OCI-LY1 (cell line): ENCODE data around the gene KCNJ12.
"Not testable (repeated sequence)": the region's sequence is repeated elsewhere in the genome, so short reads cannot be mapped to it uniquely, and the experiment has no call there.

ENCODE experiments used
- EZH2 ChIP-seq: fragments of 200-600 bp; sonication (generic), shearing (Covaris generic); IDR thresholded peaks from 2 replicates; pipeline ENCODE4 v1.8.0; 2017; ENCODE audit warnings: borderline replicate concordance, mixed run types, mild to moderate bottlenecking, antibody characterized with exemption, low read length, moderate library complexity, mixed read lengths
- TF ChIP-seq, protein P1 (sequence below): fragments of 200-600 bp; sonication (generic), shearing (Covaris generic); IDR thresholded peaks from 2 replicates; pipeline ENCODE4 v1.5.1; 2017; ENCODE audit warnings: mild to moderate bottlenecking, antibody characterized with exemption, low read length, moderate library complexity, mixed read lengths

DNA sequence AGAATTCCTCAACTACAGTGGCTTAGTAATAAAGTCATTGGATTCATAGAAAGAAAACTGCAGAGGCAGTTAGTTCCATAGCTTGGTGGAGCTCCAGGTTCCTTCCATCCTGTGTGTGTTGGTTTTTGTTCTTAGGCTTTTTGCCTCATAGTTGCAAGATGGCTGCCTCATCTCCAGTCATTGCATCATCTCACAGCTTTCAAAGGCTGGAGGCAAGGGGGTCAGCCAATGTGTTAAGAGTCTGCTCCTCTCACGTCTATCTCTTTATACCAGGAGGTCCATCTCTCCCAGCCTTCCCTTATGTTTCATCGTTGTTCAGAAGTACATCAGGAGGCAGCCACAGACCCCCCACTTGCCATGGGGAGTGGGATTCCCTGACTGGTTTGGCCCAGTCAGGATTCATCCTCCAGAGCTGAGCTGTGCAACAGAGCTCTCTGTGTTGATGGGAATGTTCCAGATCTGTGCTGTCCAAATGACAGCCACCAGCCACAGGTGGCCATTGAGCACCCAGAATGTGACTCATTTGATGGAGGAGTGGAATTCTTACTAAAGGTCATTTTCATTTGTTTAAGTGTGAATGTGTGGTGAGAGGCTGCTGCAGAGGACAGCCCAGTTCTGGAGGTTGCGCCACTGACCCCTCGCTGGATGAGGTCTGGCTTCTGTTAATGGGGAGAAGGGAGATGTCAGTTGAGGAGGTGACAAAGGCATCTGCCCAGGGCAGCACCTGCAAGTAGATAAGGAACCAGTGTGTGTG lies 39.4 kb upstream of the KCNJ12 start:
- TF ChIP-seq, protein P1, sequence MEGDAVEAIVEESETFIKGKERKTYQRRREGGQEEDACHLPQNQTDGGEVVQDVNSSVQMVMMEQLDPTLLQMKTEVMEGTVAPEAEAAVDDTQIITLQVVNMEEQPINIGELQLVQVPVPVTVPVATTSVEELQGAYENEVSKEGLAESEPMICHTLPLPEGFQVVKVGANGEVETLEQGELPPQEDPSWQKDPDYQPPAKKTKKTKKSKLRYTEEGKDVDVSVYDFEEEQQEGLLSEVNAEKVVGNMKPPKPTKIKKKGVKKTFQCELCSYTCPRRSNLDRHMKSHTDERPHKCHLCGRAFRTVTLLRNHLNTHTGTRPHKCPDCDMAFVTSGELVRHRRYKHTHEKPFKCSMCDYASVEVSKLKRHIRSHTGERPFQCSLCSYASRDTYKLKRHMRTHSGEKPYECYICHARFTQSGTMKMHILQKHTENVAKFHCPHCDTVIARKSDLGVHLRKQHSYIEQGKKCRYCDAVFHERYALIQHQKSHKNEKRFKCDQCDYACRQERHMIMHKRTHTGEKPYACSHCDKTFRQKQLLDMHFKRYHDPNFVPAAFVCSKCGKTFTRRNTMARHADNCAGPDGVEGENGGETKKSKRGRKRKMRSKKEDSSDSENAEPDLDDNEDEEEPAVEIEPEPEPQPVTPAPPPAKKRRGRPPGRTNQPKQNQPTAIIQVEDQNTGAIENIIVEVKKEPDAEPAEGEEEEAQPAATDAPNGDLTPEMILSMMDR: not testable (repeated sequence)
- not testable (repeated sequence) for TF ChIP-seq EZH2
